Measurements from ENCODE around the gene VRK1. TPM values are rescaled to one million over a fixed set of nuclear protein-coding genes. Genes with fewer than 3 reads are reported as not detected.

The VRK1 gene
- total and polyA plus RNA-seq, 2 donors (not counting 1 experiment from before 2014, with no cell fraction given), result 10.3 to 28.2 TPM

- peaks cover 3 to 12% of the 10 kb centered on the region in 2 experiments for H3K36me3 ChIP-seq (replicated peaks in 1 of 2; ENCODE audit: control extremely low read depth in 1 of 2, control insufficient read depth in 1 of 2, extremely low read depth in 1 of 2, insufficient read depth in 2 of 2, low read length in 1 of 2)
- no peak overlapping the region for H3K9ac ChIP-seq (ENCODE audit: low read length)
- no peak overlapping the region for H3K4me3 ChIP-seq (ENCODE audit: control extremely low read depth in 1 of 5, extremely low read depth in 1 of 5, insufficient read depth in 1 of 5, low read depth in 2 of 5, low read length in 4 of 5)
- CTCF ChIA-PET, result interaction anchor here (1.2 kb wide), 1 partner anchor 8 kb away, joined by 11 read pairs; no protein-coding TSS in a partner anchor
- no peak overlapping the region for H3K27ac Mint-ChIP-seq
- no peak overlapping the region for H3K27ac ChIP-seq (ENCODE audit: low read length in 2 of 2)
- H3K9me3 ChIP-seq (ENCODE audit: control extremely low read depth in 1 of 3, control insufficient read depth in 2 of 3, insufficient read depth in 1 of 3, low read length in 2 of 3), result peaks cover 0 to 1% (median 0%) of the 10 kb centered on the region in 3 donors
- POLR2A ChIA-PET, result no interaction called here
- no peaks in the 10 kb centered on the region for H3K27me3 Mint-ChIP-seq
- no peaks in the 10 kb centered on the region for H3K79me2 ChIP-seq (ENCODE audit: control insufficient read depth, insufficient read depth, low read length)
- no peaks in the 10 kb centered on the region for H3K4me1 Mint-ChIP-seq
- H2AFZ ChIP-seq (ENCODE audit: insufficient read depth, low read depth, low read length, poor library complexity, severe bottlenecking), result no peak overlapping the region
- H3K4me1 ChIP-seq (ENCODE audit: control insufficient read depth in 2 of 2, insufficient read depth in 2 of 2, low read length in 2 of 2), result no peaks in the 10 kb centered on the region
- no peaks in the 10 kb centered on the region for H3K27me3 ChIP-seq (replicated peaks in 1 of 4; ENCODE audit: control extremely low read depth in 1 of 4, control insufficient read depth in 3 of 4, insufficient read depth in 4 of 4, low read length in 3 of 4)
- DNase-seq (no peak), ATAC-seq (ENCODE audit: low read depth) (no peak)
- H3K4me2 ChIP-seq (replicated peaks; ENCODE audit: low read depth, low read length, poor library complexity, severe bottlenecking), result no peak overlapping the region
- H3K4me3 Mint-ChIP-seq, result no peak overlapping the region
- TF ChIP-seq EZH2 (IDR thresholded peaks at IDR 0.05; ENCODE audit: borderline replicate concordance, insufficient read depth, low read depth, low read length, poor library complexity, severe bottlenecking) (no peak), CTCF (IDR thresholded peaks at IDR 0.05) (no peak)
- H4K20me1 ChIP-seq (ENCODE audit: control insufficient read depth, insufficient read depth, low read length, poor library complexity, severe bottlenecking), result no peaks in the 10 kb centered on the region
- no peaks in the 10 kb centered on the region for H3K9me3 Mint-ChIP-seq (ENCODE audit: insufficient read depth)
- intact Hi-C loops (cut with micrococcal nuclease), result no loop called here
- no CpG with 5 or more reads among the region's 5 CpGs for WGBS (ENCODE audit: insufficient coverage)
Observed at GRCh38 chr14:96861568-96862310, 64.6 kb downstream of the VRK1 start.

GRCh38 chr14:96863327-96863985 is 66.3 kb downstream of the VRK1 start:
- CTCF ChIA-PET, result no interaction called here
- Histone ChIP-seq H3K9me3 (ENCODE audit: control extremely low read depth in 1 of 3, control insufficient read depth in 2 of 3, insufficient read depth in 1 of 3, low read length in 2 of 3) (peaks cover 0 to 1% (median 0%) of the 10 kb centered on the region in 3 donors), H3K79me2 (ENCODE audit: control insufficient read depth, insufficient read depth, low read length) (no peaks in the 10 kb centered on the region), H3K27ac (ENCODE audit: low read length in 2 of 2) (no peak overlapping the region), H4K20me1 (ENCODE audit: control insufficient read depth, insufficient read depth, low read length, poor library complexity, severe bottlenecking) (no peaks in the 10 kb centered on the region), H3K4me1 (ENCODE audit: control insufficient read depth in 2 of 2, insufficient read depth in 2 of 2, low read length in 2 of 2) (no peaks in the 10 kb centered on the region), H3K9ac (ENCODE audit: low read length) (no peak overlapping the region), H3K4me3 (ENCODE audit: control extremely low read depth in 1 of 5, extremely low read depth in 1 of 5, insufficient read depth in 1 of 5, low read depth in 2 of 5, low read length in 4 of 5) (no peak overlapping the region), H2AFZ (ENCODE audit: insufficient read depth, low read depth, low read length, poor library complexity, severe bottlenecking) (no peak overlapping the region), H3K27me3 (replicated peaks in 1 of 4; ENCODE audit: control extremely low read depth in 1 of 4, control insufficient read depth in 3 of 4, insufficient read depth in 4 of 4, low read length in 3 of 4) (no peaks in the 10 kb centered on the region), H3K36me3 (replicated peaks in 1 of 2; ENCODE audit: control extremely low read depth in 1 of 2, control insufficient read depth in 1 of 2, extremely low read depth in 1 of 2, insufficient read depth in 2 of 2, low read length in 1 of 2) (peaks cover 3 to 5% of the 10 kb centered on the region in 2 experiments), H3K4me2 (replicated peaks; ENCODE audit: low read depth, low read length, poor library complexity, severe bottlenecking) (no peak overlapping the region)
- Mint-ChIP-seq H3K4me3 (no peak overlapping the region), H3K9me3 (ENCODE audit: insufficient read depth) (no peaks in the 10 kb centered on the region), H3K4me1 (no peaks in the 10 kb centered on the region), H3K27ac (no peak overlapping the region), H3K27me3 (no peaks in the 10 kb centered on the region)
- POLR2A ChIA-PET, result no interaction called here
- intact Hi-C loops (cut with micrococcal nuclease), result no loop called here
- WGBS (ENCODE audit: insufficient coverage), result no CpG with 5 or more reads among the region's 5 CpGs
- no peak for ATAC-seq (ENCODE audit: low read depth)
- no peak for DNase-seq
- TF ChIP-seq CTCF (IDR thresholded peaks at IDR 0.05) (no peak), EZH2 (IDR thresholded peaks at IDR 0.05; ENCODE audit: borderline replicate concordance, insufficient read depth, low read depth, low read length, poor library complexity, severe bottlenecking) (no peak)
